ENCODE measurements around the gene MSH6.
"Not testable (repeated sequence)": the region's sequence is repeated elsewhere in the genome, so short reads cannot be mapped to it uniquely, and the experiment has no call there.

The MSH6 gene

GRCh38 chr2:47838249-47838648 lies 55.3 kb downstream of the MSH6 start:
- DNase-seq (ENCODE audit: low read depth, low spot score) = no peak

DNA sequence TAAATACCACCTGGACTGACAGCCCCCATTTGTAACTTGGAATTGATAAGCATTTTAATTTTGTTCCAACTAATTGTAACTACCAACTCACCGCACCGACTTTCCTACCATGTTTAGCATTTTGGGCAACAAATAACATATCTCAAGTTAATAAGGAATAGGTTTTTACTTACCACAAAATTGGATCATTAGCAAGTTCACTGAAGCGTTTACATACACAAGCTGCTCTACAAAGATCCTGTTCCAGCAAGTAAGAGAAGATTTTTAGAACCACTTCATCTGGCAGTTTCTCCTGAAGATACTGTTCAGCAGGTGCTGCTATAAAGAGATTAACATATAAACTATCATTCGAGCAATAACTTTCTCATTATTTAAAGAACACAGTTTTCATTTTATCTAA lies 55.7 kb downstream of the MSH6 start:
- DNase-seq (ENCODE audit: low read depth, low spot score) = no peak

- DNase-seq (ENCODE audit: low read depth, low spot score) = no peak
These were observed 59.9 kb downstream of the MSH6 start for GRCh38 chr2:47842846-47843245.

DNA sequence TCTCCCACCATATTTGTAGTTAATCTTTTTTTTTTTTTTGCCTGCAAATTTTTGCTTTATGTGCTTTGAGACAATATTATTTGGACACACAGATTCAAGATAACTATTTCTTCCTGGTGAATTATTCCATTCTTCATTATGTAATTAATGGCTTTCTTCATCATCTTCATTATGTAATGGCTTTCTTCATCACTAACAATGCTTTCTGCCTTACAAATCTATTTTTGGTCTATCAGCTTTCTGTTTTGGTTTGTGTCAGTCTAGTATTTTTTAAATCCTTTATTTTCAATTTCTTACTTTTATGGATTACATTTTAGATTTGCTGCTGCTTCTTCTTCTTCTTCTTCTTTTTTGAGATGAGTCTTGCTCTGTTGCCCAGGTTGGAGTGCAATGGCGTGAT lies 60.5 kb downstream of the MSH6 start:
- DNase-seq (ENCODE audit: low read depth, low spot score) = no peak

DNA sequence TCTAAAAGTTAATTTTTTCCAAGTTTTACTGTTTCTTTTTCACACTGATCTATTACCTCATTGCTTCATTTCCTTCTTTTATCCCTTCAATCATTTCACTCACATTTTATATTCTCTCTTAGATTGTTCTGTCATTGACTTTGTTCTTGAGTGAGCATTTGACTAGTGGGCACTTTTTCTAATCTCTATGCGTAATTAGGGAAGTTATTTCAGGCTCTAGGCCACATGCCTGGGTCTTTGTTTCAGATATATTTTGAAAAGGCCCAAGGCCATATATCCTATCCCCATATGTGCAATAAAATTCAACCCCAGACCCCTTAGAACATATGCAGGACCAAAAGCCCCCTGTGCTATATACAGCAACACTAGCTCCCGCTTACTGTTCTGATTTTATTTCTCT lies 61.2 kb downstream of the MSH6 start:
- no peak for DNase-seq (ENCODE audit: low read depth, low spot score)

GRCh38 chr2:47849368-47849767 lies 66.4 kb downstream of the MSH6 start:
- no peak for DNase-seq (ENCODE audit: low read depth, low spot score)

DNA sequence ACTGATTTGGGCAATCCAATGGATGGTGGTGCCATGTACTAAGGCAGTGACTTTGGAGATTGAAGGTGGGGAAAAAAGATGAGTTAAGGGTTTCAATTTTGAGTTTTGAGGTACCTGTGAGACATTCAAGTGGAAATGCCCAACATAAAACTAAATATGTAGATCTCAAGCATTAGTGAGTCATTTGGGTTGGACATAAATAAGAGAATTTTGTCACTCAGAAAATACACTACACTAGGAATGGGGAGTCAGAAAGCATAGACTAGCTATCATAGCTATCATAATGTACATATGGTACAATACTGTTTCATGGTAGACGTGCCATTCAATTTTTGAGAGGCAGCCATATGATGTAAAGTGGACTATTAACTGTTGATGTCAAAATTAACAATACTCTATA lies 67.3 kb downstream of the MSH6 start:
- no peak for DNase-seq (ENCODE audit: low read depth, low spot score)

- not testable (repeated sequence) for DNase-seq (ENCODE audit: low read depth, low spot score)
These were observed 70.3 kb downstream of the MSH6 start for GRCh38 chr2:47853067-47853777.

Data from activated naive CD8-positive, alpha-beta T cell treated with anti-CD3 and anti-CD28 coated beads, Interleukin-2, amount 50 U/mL, for 16 hours (primary cell).